22Rv1 (cell line): ENCODE results near the gene HBQ1.

Experiments used
- H3K27ac ChIP-seq: fragments of 450-650 bp; 2 replicates; pipeline ENCODE4 v1.5.1; 2017
- CTCF ChIP-seq: fragments of 450-650 bp; IDR thresholded peaks from 2 replicates; pipeline ENCODE4 v1.5.1; 2017; ENCODE audit warnings: mild to moderate bottlenecking
- ZFX ChIP-seq: fragments of 450-650 bp; IDR thresholded peaks from 2 replicates; pipeline ENCODE4 v1.6.1; 2017; ENCODE audit warnings: antibody characterized with exemption, borderline replicate concordance

HBQ1 gene

DNA sequence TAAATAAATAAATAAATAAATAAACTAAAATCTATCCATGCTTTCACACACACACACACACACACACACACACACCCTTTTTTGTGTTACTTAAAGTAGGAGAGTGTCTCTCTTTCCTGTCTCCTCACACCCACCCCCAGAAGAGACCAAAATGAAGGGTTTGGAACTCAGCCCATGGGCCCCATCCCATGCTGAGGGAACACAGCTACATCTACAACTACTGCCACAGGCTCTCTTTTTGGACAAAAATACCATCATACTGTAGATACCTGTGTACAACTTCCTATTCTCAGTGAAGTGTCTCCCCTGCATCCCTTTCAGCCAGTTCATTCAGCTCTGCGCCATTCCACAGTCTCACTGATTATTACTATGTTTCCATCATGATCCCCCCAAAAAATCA, 9.5 kb upstream of the HBQ1 start:
- no peak for TF ChIP-seq CTCF

DNA sequence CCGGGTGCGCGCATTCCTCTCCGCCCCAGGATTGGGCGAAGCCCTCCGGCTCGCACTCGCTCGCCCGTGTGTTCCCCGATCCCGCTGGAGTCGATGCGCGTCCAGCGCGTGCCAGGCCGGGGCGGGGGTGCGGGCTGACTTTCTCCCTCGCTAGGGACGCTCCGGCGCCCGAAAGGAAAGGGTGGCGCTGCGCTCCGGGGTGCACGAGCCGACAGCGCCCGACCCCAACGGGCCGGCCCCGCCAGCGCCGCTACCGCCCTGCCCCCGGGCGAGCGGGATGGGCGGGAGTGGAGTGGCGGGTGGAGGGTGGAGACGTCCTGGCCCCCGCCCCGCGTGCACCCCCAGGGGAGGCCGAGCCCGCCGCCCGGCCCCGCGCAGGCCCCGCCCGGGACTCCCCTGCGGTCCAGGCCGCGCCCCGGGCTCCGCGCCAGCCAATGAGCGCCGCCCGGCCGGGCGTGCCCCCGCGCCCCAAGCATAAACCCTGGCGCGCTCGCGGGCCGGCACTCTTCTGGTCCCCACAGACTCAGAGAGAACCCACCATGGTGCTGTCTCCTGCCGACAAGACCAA, 7.8 kb upstream of the HBQ1 start, which contains the start of gene HBA2:
TSS of gene HBA2 (plus strand) at position 503 of the 568 bp plus-strand sequence. CDS start at position 540, 37 bp downstream.
- peak within 1 kb of the TSS; percentile 65 for H3K27ac ChIP-seq

More for the DNA sequence above, 9.5 kb upstream of the HBQ1 start:
- no peak overlapping the region for H3K27ac ChIP-seq

DNA sequence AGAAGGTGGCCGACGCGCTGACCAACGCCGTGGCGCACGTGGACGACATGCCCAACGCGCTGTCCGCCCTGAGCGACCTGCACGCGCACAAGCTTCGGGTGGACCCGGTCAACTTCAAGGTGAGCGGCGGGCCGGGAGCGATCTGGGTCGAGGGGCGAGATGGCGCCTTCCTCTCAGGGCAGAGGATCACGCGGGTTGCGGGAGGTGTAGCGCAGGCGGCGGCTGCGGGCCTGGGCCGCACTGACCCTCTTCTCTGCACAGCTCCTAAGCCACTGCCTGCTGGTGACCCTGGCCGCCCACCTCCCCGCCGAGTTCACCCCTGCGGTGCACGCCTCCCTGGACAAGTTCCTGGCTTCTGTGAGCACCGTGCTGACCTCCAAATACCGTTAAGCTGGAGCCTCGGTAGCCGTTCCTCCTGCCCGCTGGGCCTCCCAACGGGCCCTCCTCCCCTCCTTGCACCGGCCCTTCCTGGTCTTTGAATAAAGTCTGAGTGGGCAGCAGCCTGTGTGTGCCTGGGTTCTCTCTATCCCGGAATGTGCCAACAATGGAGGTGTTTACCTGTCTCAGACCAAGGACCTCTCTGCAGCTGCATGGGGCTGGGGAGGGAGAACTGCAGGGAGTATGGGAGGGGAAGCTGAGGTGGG, 6.9 kb upstream of the HBQ1 start:
- peak overlapping the region; percentile 65 for H3K27ac ChIP-seq

GRCh38 chr16:173928-174769, 6.1 kb upstream of the HBQ1 start:
- peak overlapping the region; percentile 70 for H3K27ac ChIP-seq

DNA sequence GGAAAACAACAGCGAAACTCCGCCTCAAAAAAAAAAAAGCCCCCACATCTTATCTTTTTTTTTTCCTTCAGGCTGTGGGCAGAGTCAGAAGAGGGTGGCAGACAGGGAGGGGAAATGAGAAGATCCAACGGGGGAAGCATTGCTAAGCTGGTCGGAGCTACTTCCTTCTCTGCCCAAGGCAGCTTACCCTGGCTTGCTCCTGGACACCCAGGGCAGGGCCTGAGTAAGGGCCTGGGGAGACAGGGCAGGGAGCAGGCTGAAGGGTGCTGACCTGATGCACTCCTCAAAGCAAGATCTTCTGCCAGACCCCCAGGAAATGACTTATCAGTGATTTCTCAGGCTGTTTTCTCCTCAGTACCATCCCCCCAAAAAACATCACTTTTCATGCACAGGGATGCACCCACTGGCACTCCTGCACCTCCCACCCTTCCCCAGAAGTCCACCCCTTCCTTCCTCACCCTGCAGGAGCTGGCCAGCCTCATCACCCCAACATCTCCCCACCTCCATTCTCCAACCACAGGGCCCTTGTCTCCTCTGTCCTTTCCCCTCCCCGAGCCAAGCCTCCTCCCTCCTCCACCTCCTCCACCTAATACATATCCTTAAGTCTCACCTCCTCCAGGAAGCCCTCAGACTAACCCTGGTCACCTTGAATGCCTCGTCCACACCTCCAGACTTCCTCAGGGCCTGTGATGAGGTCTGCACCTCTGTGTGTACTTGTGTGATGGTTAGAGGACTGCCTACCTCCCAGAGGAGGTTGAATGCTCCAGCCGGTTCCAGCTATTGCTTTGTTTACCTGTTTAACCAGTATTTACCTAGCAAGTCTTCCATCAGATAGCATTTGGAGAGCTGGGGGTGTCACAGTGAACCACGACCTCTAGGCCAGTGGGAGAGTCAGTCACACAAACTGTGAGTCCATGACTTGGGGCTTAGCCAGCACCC, 5.0 kb upstream of the HBQ1 start:
- peak overlapping the region; percentile 70 for H3K27ac ChIP-seq

DNA sequence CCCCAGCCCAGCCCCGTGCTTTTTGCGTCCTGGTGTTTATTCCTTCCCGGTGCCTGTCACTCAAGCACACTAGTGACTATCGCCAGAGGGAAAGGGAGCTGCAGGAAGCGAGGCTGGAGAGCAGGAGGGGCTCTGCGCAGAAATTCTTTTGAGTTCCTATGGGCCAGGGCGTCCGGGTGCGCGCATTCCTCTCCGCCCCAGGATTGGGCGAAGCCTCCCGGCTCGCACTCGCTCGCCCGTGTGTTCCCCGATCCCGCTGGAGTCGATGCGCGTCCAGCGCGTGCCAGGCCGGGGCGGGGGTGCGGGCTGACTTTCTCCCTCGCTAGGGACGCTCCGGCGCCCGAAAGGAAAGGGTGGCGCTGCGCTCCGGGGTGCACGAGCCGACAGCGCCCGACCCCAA, 4.3 kb upstream of the HBQ1 start:
- H3K27ac ChIP-seq = peak overlapping the region; percentile 70

More for the DNA sequence above, 5.0 kb upstream of the HBQ1 start:
- TF ChIP-seq CTCF (no peak), ZFX (no peak)

DNA sequence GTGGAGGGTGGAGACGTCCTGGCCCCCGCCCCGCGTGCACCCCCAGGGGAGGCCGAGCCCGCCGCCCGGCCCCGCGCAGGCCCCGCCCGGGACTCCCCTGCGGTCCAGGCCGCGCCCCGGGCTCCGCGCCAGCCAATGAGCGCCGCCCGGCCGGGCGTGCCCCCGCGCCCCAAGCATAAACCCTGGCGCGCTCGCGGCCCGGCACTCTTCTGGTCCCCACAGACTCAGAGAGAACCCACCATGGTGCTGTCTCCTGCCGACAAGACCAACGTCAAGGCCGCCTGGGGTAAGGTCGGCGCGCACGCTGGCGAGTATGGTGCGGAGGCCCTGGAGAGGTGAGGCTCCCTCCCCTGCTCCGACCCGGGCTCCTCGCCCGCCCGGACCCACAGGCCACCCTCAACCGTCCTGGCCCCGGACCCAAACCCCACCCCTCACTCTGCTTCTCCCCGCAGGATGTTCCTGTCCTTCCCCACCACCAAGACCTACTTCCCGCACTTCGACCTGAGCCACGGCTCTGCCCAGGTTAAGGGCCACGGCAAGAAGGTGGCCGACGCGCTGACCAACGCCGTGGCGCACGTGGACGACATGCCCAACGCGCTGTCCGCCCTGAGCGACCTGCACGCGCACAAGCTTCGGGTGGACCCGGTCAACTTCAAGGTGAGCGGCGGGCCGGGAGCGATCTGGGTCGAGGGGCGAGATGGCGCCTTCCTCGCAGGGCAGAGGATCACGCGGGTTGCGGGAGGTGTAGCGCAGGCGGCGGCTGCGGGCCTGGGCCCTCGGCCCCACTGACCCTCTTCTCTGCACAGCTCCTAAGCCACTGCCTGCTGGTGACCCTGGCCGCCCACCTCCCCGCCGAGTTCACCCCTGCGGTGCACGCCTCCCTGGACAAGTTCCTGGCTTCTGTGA, 3.5 kb upstream of the HBQ1 start, which contains the start of gene HBA1:
TSS of gene HBA1 (plus strand) at position 204 of the 906 bp plus-strand sequence. CDS start at position 241, 37 bp downstream.
- H3K27ac ChIP-seq = peak within 1 kb of the TSS; percentile 70

- no peak overlapping the region for H3K27ac ChIP-seq
- no peak for TF ChIP-seq CTCF
- TF ChIP-seq ZFX = no peak
These were observed 2.9 kb upstream of the HBQ1 start for GRCh38 chr16:177394-177822.

GRCh38 chr16:177981-178667, 2.1 kb upstream of the HBQ1 start:
- no peak for TF ChIP-seq CTCF
- TF ChIP-seq ZFX = no peak
- no peak overlapping the region for H3K27ac ChIP-seq
